GM12865 (cell line): ENCODE results near the gene IL12RB1.

Experiments used
- DNase-seq: peaks from one replicate; pipeline ENCODE4 v3.0.0; 2010; ENCODE audit warnings: low read depth
- H3K4me3 ChIP-seq: 2 replicates; pipeline ENCODE4 v1.5.1; 2011; ENCODE audit warnings: mild to moderate bottlenecking, low read depth, low read length, control low read depth
- TF ChIP-seq, protein P1 (sequence below): IDR thresholded peaks from 2 replicates; pipeline ENCODE4 v1.5.1; 2011; ENCODE audit warnings: low read length, control low read depth, low read depth, inconsistent platforms; ENCODE audit not compliant: insufficient read depth; ENCODE audit errors: missing control alignments

IL12RB1 gene

DNA sequence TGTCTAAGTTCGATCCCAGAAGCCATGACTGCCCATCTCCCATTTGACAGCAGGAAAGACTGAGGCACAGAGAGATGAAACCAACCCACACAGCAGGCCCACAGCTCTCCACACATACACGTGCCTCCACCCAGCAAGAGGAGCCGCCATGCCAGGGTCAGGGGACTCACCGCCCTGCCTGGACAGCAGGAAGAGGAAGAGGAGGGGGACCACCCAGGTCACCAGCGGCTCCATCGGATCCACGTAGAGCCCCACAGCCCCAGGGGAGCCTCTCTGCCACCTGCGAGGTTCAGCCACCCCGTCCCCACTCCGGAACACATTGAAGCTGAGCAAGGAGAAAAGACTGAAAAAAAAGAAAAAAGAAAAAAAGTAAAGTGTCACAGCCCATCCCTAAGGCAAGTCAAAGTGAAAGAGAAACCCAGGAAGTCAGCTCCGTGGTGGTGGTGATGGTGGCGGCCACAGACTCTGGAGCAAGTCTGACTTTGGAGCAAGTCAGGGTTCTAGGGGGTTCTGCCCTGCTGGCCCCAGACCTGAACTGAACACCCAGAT is at the start of gene IL12RB1:
IL12RB1 (minus strand) TSS at position 345 of the 549 bp plus-strand sequence; CDS start at position 234, 111 bp downstream.
- peak; percentile 76 for DNase-seq
- H3K4me3 ChIP-seq, result peak within 1 kb of the TSS; percentile 83
- TF ChIP-seq, protein P1, sequence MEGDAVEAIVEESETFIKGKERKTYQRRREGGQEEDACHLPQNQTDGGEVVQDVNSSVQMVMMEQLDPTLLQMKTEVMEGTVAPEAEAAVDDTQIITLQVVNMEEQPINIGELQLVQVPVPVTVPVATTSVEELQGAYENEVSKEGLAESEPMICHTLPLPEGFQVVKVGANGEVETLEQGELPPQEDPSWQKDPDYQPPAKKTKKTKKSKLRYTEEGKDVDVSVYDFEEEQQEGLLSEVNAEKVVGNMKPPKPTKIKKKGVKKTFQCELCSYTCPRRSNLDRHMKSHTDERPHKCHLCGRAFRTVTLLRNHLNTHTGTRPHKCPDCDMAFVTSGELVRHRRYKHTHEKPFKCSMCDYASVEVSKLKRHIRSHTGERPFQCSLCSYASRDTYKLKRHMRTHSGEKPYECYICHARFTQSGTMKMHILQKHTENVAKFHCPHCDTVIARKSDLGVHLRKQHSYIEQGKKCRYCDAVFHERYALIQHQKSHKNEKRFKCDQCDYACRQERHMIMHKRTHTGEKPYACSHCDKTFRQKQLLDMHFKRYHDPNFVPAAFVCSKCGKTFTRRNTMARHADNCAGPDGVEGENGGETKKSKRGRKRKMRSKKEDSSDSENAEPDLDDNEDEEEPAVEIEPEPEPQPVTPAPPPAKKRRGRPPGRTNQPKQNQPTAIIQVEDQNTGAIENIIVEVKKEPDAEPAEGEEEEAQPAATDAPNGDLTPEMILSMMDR, result no peak

DNA sequence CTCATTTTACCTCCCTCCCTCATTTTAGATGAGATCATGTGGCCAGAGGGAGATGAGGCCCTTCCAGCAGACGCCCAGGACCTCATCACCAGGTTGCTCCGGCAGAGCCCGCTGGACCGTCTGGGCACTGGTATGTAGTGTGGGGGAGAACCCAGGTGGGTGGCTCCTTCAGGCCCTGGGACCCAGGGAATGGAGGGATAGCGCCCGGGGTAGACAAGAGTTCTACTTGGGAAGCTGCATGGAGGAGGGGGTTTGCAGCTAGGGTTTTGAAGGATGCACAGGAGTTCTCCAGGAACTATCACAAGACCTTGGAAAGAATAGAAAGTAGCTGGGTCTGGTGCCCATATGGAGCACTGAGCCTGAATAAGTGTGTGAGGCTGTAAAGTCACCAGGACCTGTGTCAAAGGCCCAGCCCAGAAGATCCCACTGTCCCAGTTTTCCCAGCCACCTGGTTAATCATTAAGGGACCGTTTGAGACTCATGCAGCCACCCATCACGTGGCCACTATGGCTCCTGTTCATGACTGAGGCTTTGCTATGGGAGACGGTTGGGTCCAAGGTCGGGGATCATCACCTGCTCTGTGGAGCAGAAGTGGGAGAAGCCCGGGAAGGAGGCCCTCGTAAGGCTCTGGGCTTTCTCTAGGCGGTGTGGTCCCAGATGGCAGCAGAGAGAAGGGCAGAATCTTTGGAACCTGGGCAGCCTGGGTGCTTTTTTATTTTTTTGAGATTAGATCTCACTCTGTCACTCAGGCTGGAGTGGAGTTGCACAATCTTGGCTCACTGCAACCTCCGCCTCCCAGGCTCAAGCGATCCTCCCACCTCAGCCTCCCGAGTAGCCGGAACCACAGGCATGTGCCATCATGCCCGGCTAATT is 49.2 kb upstream of the IL12RB1 start:
- TF ChIP-seq, protein P1, result no peak
- H3K4me3 ChIP-seq, result no peak overlapping the region
- no peak for DNase-seq

DNA sequence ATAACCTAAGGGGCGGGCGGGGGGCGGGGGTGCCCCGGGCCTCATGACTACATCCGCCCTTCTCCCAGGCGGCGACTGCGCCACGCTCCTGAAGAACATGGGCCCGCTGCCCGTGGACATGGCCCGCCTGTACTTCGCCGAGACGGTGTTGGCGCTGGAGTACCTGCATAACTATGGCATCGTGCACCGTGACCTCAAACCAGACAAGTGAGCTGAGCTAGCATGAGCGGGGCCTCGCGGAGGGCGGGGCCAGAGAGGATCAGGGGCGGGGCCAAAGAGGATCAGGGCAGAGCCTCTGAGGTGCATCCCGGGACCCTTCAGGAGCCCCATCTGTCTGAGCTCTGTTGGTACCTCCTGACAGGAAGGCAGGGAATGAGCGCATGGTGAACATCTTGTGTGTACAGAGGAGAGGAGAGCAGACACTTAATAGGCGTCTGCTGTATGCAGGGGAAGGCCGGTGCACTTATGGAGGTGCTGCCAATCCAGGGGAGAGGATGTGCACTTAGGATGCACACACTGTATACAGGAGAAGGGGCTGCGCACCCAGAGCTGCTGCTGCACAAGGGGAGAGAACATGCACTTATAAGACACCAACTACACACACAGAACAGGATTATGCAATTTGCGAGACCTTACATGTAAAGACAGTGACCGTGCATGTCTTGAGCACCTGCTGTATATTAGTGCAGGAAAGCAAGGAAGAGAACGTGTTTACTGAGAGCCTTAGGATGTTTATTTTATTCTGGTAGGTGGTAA is 45.3 kb upstream of the IL12RB1 start:
- DNase-seq, result no peak

DNA sequence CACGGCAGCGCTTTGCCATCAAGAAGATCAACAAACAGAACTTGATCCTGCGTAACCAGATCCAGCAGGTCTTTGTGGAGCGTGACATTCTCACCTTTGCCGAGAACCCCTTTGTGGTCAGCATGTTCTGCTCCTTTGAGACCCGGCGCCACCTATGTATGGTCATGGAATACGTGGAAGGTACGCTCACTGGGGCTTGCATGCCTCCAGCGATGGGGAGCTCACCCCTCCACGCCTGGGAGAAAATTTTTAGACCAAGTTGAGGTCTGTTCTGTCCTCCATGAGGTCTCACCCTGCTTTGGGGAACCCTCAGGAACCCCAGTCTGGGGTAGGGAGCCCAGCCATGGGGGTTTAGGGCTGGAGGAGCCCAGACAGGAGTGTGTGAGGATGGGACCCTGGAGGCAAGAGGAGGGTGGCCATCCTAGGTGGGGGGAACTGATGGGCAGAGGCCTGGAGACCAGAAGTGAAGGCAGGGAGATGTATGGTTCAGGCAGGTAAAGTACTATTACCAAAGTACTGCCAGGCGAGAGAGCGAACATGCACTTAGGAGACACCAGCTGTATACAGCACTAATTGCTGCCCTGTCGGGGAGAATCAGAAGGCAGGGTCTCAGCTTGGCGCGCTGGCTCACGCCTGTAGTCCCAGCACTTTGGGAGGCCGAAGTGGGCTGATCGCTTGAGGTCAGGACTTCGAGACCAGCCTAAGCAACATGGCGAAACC is 43.9 kb upstream of the IL12RB1 start:
- TF ChIP-seq, protein P1, result no peak
- H3K4me3 ChIP-seq, result no peak overlapping the region
- no peak for DNase-seq

More for the DNA sequence above, 45.3 kb upstream of the IL12RB1 start:
- TF ChIP-seq, protein P1, result no peak
- H3K4me3 ChIP-seq, result no peak overlapping the region

DNA sequence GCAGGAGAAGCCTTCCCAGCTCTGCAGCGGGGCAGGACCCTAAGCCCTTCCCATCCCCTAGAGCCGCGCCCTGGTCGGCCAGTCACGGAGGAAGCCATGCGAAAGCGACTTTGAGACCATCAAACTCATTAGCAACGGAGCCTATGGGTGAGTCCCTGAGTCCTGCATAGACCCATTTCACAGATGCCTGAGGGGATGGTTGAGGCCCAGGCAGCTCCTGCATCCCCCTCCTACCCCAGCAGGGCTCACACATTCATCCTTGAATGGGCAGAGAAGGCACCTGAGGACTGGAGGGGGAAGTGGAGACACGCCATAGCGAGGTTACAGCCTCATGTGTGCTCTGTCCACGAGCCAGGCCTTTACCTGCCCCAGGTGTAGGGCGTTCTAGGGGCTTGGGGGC is 42.1 kb upstream of the IL12RB1 start:
- H3K4me3 ChIP-seq, result no peak overlapping the region
- DNase-seq, result no peak
- TF ChIP-seq, protein P1, result no peak

DNA sequence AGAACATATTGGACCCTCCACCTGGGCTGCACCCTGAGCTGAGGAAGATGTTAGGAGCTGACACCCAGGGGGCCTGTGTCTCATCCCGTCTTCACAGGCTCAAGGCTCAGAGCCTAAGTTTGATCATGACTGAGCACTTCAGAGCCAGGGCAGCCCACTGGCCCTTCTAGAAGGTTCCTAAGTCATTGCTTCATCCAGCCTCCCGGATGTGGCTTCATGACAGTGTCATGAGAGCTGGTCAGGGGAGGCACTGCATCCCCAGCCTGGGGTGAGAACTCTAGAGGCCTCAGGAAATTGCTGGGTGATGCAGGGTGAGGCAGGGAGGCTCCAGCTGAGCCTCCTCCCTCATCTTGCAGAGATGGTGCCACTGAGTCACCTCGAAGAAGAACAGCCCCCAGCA is 41.3 kb upstream of the IL12RB1 start:
- H3K4me3 ChIP-seq, result no peak overlapping the region
- TF ChIP-seq, protein P1, result no peak
- DNase-seq, result no peak
